H9 (cell line): ENCODE results near the gene ATXN1L. TPM values are rescaled to one million over a fixed set of nuclear protein-coding genes. Genes with fewer than 3 reads are reported as not detected.

Experiments
- DNase-seq: peaks from one replicate; pipeline ENCODE4 v3.0.0-alpha.2; 2017
- H2AFZ ChIP-seq: one replicate; pipeline ENCODE4 v1.6.1; 2013; ENCODE audit warnings: mild to moderate bottlenecking, low read length, control low read depth, moderate library complexity
- H2AK5ac ChIP-seq: 2 replicates; pipeline ENCODE4 v1.6.1; 2013; ENCODE audit warnings: low read length, control low read depth, mixed read lengths; ENCODE audit not compliant: insufficient read length
- H2BK120ac ChIP-seq: one replicate; pipeline ENCODE4 v1.6.1; 2013; ENCODE audit warnings: low read depth, mild to moderate bottlenecking, low read length, control low read depth, inconsistent platforms; ENCODE audit not compliant: poor library complexity, severe bottlenecking
- H2BK12ac ChIP-seq: 2 replicates; pipeline ENCODE4 v1.6.1; 2013; ENCODE audit warnings: low read length, control low read depth, mixed read lengths, low read depth; ENCODE audit not compliant: insufficient read length
- H2BK15ac ChIP-seq: 2 replicates; pipeline ENCODE4 v1.6.1; 2013; ENCODE audit warnings: low read depth, low read length, control low read depth
- H2BK20ac ChIP-seq: one replicate; pipeline ENCODE4 v1.6.1; 2013; ENCODE audit warnings: low read depth, mild to moderate bottlenecking, low read length, control low read depth, inconsistent platforms; ENCODE audit not compliant: poor library complexity, severe bottlenecking
- H2BK5ac ChIP-seq: 2 replicates; pipeline ENCODE4 v1.6.1; 2013; ENCODE audit warnings: low read length, control low read depth, mixed read lengths; ENCODE audit not compliant: insufficient read length
- H3K14ac ChIP-seq: 2 replicates; pipeline ENCODE4 v1.6.1; 2013; ENCODE audit warnings: low read length, control low read depth; ENCODE audit not compliant: insufficient read depth
- H3K18ac ChIP-seq: 2 replicates; pipeline ENCODE4 v1.6.1; 2013; ENCODE audit warnings: low read depth, mild to moderate bottlenecking, mixed read lengths, low read length, control low read depth; ENCODE audit not compliant: insufficient read length
- H3K23ac ChIP-seq: 2 replicates; pipeline ENCODE4 v1.6.1; 2013; ENCODE audit warnings: low read length, control low read depth, mixed read lengths, low read depth; ENCODE audit not compliant: insufficient read length
- H3K23me2 ChIP-seq: 2 replicates; pipeline ENCODE4 v1.6.1; 2013; ENCODE audit warnings: low read depth, mild to moderate bottlenecking, mixed read lengths, low read length, control low read depth; ENCODE audit not compliant: insufficient read length, poor library complexity, severe bottlenecking
- H3K27ac ChIP-seq: 2 replicates; pipeline ENCODE4 v1.5.1; 2013; ENCODE audit warnings: low read length, control low read depth, mixed read lengths, low read depth; ENCODE audit not compliant: insufficient read length
- H3K27me3 ChIP-seq: 2 replicates; pipeline ENCODE4 v1.6.1; 2013; ENCODE audit warnings: low read length, control low read depth, inconsistent platforms; ENCODE audit not compliant: insufficient read depth
- H3K4ac ChIP-seq: 2 replicates; pipeline ENCODE4 v1.6.1; 2013; ENCODE audit warnings: low read depth, mild to moderate bottlenecking, control low read depth, inconsistent platforms, low read length, moderate library complexity
- H3K4me1 ChIP-seq: 2 replicates; pipeline ENCODE4 v1.6.1; 2013; ENCODE audit warnings: low read length, control low read depth, inconsistent platforms; ENCODE audit not compliant: insufficient read depth
- H3K4me2 ChIP-seq: 2 replicates; pipeline ENCODE4 v1.6.1; 2013; ENCODE audit warnings: low read length, control low read depth, mixed read lengths; ENCODE audit not compliant: insufficient read length, insufficient read depth
- H3K56ac ChIP-seq: 2 replicates; pipeline ENCODE4 v1.6.1; 2013; ENCODE audit warnings: low read depth, mild to moderate bottlenecking, mixed read lengths, low read length, control low read depth; ENCODE audit not compliant: insufficient read length
- H3K79me1 ChIP-seq: 2 replicates; pipeline ENCODE4 v1.6.1; 2013; ENCODE audit warnings: low read depth, mild to moderate bottlenecking, moderate library complexity, low read length, control low read depth, inconsistent platforms; ENCODE audit not compliant: insufficient read depth, poor library complexity, severe bottlenecking
- H3K79me2 ChIP-seq: 2 replicates; pipeline ENCODE4 v1.6.1; 2013; ENCODE audit warnings: low read length, control low read depth, inconsistent platforms; ENCODE audit not compliant: insufficient read depth
- H3K9ac ChIP-seq: 2 replicates; pipeline ENCODE4 v1.6.1; 2013; ENCODE audit warnings: low read length, control low read depth, mixed read lengths; ENCODE audit not compliant: insufficient read length; ENCODE audit errors: extremely low read depth
- H3K9me3 ChIP-seq: one replicate; pipeline ENCODE4 v1.6.1; 2013; ENCODE audit warnings: low read depth, low read length, inconsistent platforms; ENCODE audit not compliant: control insufficient read depth
- H3T11ph ChIP-seq: one replicate; pipeline ENCODE4 v1.6.1; 2013; ENCODE audit warnings: mild to moderate bottlenecking, low read length, control low read depth, inconsistent platforms
- H4K20me1 ChIP-seq: one replicate; pipeline ENCODE4 v1.6.1; 2013; ENCODE audit not compliant: control insufficient read depth, insufficient read length, insufficient read depth
- H4K5ac ChIP-seq: 2 replicates; pipeline ENCODE4 v1.6.1; 2013; ENCODE audit warnings: low read depth, mild to moderate bottlenecking, mixed read lengths, low read length, control low read depth; ENCODE audit not compliant: insufficient read length
- H4K8ac ChIP-seq: replicated peaks from 2 replicates; pipeline ENCODE4 v1.6.1; 2013; ENCODE audit warnings: low read length, control low read depth, mixed read lengths, low read depth; ENCODE audit not compliant: insufficient read length
- H4K91ac ChIP-seq: 2 replicates; pipeline ENCODE4 v1.6.1; 2013; ENCODE audit warnings: low read depth, mild to moderate bottlenecking, moderate library complexity, mixed read lengths, low read length, control low read depth; ENCODE audit not compliant: insufficient read length
- H3K27ac Mint-ChIP-seq, 3 experiments: 2 replicates in 2 of 3; 3 replicates in 1 of 3; pipeline ENCODE4 v1.8.0; 2020 to 2021; ENCODE audit warnings: mixed read lengths in 3 of 3, mild to moderate bottlenecking in 1 of 3, moderate library complexity in 1 of 3
- H3K27me3 Mint-ChIP-seq: 2 replicates; pipeline ENCODE4 v1.8.0; 2021; ENCODE audit warnings: low read depth, mild to moderate bottlenecking, moderate library complexity, mixed read lengths
- H3K36me3 Mint-ChIP-seq, 3 experiments: 2 replicates in 2 of 3; 3 replicates in 1 of 3; pipeline ENCODE4 v1.8.0; 2020 to 2021; ENCODE audit warnings: low read depth in 3 of 3, mixed read lengths in 3 of 3; ENCODE audit not compliant: insufficient read depth in 1 of 3
- H3K4me1 Mint-ChIP-seq, 2 experiments: 2 replicates each; pipeline ENCODE4 v1.8.0; 2020; ENCODE audit warnings: mixed read lengths in 2 of 2
- H3K4me3 Mint-ChIP-seq, 2 experiments: 2 replicates in 1 of 2; 3 replicates in 1 of 2; pipeline ENCODE4 v1.8.0; 2020 to 2021; ENCODE audit warnings: mild to moderate bottlenecking in 2 of 2, mixed read lengths in 2 of 2, moderate library complexity in 1 of 2
- H3K9me3 Mint-ChIP-seq, 2 experiments: 2 replicates in 1 of 2; 3 replicates in 1 of 2; pipeline ENCODE4 v1.8.0; 2020; ENCODE audit warnings: mild to moderate bottlenecking in 2 of 2, mixed read lengths in 2 of 2, moderate library complexity in 1 of 2
- CTCF ChIP-seq: fragments of 200-600 bp; sonication (generic); conservative IDR thresholded peaks from 3 replicates; pipeline ENCODE4 v1.8.0; 2021; ENCODE audit warnings: antibody characterized with exemption, mild to moderate bottlenecking
- WGBS: extraction: QIAGEN DNeasy Blood & Tissue Kit; methylation state at CpG from one replicate; pipeline ENCODE4 v1.1.7; 2013; ENCODE audit warnings: missing lambda C conversion rate, low lambda C conversion rate, mixed read lengths; ENCODE audit not compliant: insufficient read length; ENCODE audit errors: extremely low coverage; 5-methylcytosine and 5-hydroxymethylcytosine counted together
- long read RNA-seq: library from polyadenylated mRNA; unstranded; transcript quantifications from one replicate; pipeline ENCODE4 v2.0.0, GENCODE V29; 2020
- total RNA-seq: library from RNA; stranded (reverse); gene quantifications from 2 replicates; pipeline ENCODE4 v1.2.1, GENCODE V29; 2021

The ATXN1L gene
- total RNA-seq = 30.1 and 30.3 TPM in 2 replicates
- long read RNA-seq, partial matches to known transcripts = 0 of 1 reads
- long read RNA-seq, other reads (novel, unspliced or antisense) = 0 of 1 reads

GRCh38 chr16:71845639-71846430 is at the start of gene ATXN1L:
TSS of gene ATXN1L (plus strand) at chr16:71845976. CDS start at chr16:71849741, 3,765 bp downstream.
- H3K4me3 Mint-ChIP-seq = peak within 1 kb of the TSS; percentile 90 to 94

More at GRCh38 chr16:71845639-71846430, at the start of gene ATXN1L:
- H4K91ac ChIP-seq = no peak within 1 kb of the TSS
- H3K27ac ChIP-seq = no peak within 1 kb of the TSS
- TF ChIP-seq CTCF = no peak
- Mint-ChIP-seq H3K9me3 (no peaks in the 10 kb centered on the region), H3K4me1 (peaks cover 8 to 13% of the 10 kb centered on the region in 2 experiments), H3K27ac (peak within 1 kb of the TSS; percentile 83 to 98 (median 96)), H3K36me3 (peaks cover 16 to 27% (median 27%) of the 10 kb centered on the region in 3 experiments; a peak in 6 of 7 replicates), H3K27me3 (no peaks in the 10 kb centered on the region; the same call in 1 of the 2 replicates)
- no peaks in the 10 kb centered on the region for H3K27me3 ChIP-seq
- H2BK120ac ChIP-seq = no peak within 1 kb of the TSS
- H3K56ac ChIP-seq = no peak within 1 kb of the TSS
- no peak within 1 kb of the TSS for H2AK5ac ChIP-seq
- no peak within 1 kb of the TSS for H2AFZ ChIP-seq
- H4K5ac ChIP-seq = no peak within 1 kb of the TSS
- H3K79me1 ChIP-seq = no peaks in the 10 kb centered on the region
- H3K14ac ChIP-seq = peak within 1 kb of the TSS; percentile 81
- H4K8ac ChIP-seq = no peak within 1 kb of the TSS
- no peak within 1 kb of the TSS for H2BK20ac ChIP-seq
- peak within 1 kb of the TSS; percentile 80 for H3K18ac ChIP-seq
- H3K4me1 ChIP-seq = peaks cover 3% of the 10 kb centered on the region; the same call in 1 of the 2 replicates
- H3K79me2 ChIP-seq = peaks cover 12% of the 10 kb centered on the region; the same call in 1 of the 2 replicates
- no peaks in the 10 kb centered on the region for H3K9me3 ChIP-seq
- peak within 1 kb of the TSS; percentile 32 for H3K4ac ChIP-seq
- H2BK15ac ChIP-seq = no peak within 1 kb of the TSS
- no peak within 1 kb of the TSS for H3K23ac ChIP-seq
- no peaks in the 10 kb centered on the region for H4K20me1 ChIP-seq
- no peak within 1 kb of the TSS for H3T11ph ChIP-seq
- DNase-seq = peak; percentile 87
- peak within 1 kb of the TSS; percentile 88 for H3K4me2 ChIP-seq
- peak within 1 kb of the TSS; percentile 60 for H3K9ac ChIP-seq
- peaks cover 5% of the 10 kb centered on the region for H3K23me2 ChIP-seq
- H2BK5ac ChIP-seq = no peak within 1 kb of the TSS
- no peak within 1 kb of the TSS for H2BK12ac ChIP-seq
- no CpG with 5 or more reads among the region's 62 CpGs for WGBS
